HEK293 (cell line): Measurements from ENCODE around the gene TSKU.
"Not testable (repeated sequence)": the region's sequence is repeated elsewhere in the genome, so short reads cannot be mapped to it uniquely, and the experiment has no call there.

Experiments used
- TF ChIP-seq, protein P1 (sequence below): fragments of 450-650 bp; formaldehyde crosslinking; IDR thresholded peaks from 2 replicates; pipeline ENCODE4 v1.5.1; 2016; ENCODE audit warnings: missing biosample characterization, missing genetic modification characterization
- TF ChIP-seq, protein P2 (sequence below): fragments of 450-650 bp; formaldehyde crosslinking; IDR thresholded peaks from 2 replicates; pipeline ENCODE4 v1.5.1; 2016; ENCODE audit warnings: missing biosample characterization, missing genetic modification characterization
- TF ChIP-seq, protein P3 (sequence below): fragments of 450-650 bp; formaldehyde crosslinking; IDR thresholded peaks from 2 replicates; pipeline ENCODE4 v1.5.1; 2016; ENCODE audit warnings: missing biosample characterization, missing genetic modification characterization
- TF ChIP-seq, protein P4 (sequence below): fragments of 450-650 bp; formaldehyde crosslinking; IDR thresholded peaks from 2 replicates; pipeline ENCODE4 v1.5.1; 2016; ENCODE audit warnings: missing biosample characterization, missing genetic modification characterization

DNA sequence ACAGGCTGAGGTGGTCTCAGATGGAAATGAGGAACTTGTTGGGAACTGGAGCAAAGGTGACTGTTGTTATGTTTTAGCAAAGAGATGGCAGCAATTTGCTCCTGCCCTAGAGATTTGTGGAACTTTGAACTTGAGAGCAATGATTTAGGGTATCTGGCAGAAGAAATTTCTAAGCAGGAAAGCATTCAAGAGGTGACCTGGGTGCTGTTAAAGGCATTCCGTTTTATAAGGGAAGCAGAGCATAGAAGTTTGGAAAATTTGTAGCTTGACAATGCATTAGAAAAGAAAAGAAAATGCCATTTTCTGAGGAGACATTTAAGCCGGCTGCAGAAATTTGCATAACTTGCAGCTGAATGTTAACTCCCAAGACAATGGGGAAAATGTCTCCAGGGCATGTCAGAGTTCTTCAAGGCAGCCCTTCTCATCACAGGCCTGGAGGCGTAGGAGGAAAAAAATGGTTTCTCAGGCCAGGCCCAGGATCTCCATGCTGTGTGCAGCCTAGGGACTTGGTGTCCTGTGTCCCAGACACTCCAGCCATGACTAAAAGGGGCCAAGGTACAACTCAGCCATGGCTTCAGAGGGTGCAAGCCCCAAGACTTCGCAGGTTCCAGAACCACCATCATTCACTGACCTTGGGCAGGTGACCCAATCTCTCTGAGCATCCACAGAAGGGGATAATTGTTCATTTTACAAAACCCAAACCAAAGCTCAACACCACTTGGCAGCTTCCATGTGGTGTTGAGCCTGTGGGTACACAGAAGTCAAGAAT lies 8.0 kb downstream of the TSKU start:
- TF ChIP-seq, protein P1, sequence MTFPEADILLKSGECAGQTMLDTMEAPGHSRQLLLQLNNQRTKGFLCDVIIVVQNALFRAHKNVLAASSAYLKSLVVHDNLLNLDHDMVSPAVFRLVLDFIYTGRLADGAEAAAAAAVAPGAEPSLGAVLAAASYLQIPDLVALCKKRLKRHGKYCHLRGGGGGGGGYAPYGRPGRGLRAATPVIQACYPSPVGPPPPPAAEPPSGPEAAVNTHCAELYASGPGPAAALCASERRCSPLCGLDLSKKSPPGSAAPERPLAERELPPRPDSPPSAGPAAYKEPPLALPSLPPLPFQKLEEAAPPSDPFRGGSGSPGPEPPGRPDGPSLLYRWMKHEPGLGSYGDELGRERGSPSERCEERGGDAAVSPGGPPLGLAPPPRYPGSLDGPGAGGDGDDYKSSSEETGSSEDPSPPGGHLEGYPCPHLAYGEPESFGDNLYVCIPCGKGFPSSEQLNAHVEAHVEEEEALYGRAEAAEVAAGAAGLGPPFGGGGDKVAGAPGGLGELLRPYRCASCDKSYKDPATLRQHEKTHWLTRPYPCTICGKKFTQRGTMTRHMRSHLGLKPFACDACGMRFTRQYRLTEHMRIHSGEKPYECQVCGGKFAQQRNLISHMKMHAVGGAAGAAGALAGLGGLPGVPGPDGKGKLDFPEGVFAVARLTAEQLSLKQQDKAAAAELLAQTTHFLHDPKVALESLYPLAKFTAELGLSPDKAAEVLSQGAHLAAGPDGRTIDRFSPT = not testable (repeated sequence)
- TF ChIP-seq, protein P2, sequence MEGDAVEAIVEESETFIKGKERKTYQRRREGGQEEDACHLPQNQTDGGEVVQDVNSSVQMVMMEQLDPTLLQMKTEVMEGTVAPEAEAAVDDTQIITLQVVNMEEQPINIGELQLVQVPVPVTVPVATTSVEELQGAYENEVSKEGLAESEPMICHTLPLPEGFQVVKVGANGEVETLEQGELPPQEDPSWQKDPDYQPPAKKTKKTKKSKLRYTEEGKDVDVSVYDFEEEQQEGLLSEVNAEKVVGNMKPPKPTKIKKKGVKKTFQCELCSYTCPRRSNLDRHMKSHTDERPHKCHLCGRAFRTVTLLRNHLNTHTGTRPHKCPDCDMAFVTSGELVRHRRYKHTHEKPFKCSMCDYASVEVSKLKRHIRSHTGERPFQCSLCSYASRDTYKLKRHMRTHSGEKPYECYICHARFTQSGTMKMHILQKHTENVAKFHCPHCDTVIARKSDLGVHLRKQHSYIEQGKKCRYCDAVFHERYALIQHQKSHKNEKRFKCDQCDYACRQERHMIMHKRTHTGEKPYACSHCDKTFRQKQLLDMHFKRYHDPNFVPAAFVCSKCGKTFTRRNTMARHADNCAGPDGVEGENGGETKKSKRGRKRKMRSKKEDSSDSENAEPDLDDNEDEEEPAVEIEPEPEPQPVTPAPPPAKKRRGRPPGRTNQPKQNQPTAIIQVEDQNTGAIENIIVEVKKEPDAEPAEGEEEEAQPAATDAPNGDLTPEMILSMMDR (tag by site-specific recombination) = not testable (repeated sequence)
- TF ChIP-seq, protein P3, sequence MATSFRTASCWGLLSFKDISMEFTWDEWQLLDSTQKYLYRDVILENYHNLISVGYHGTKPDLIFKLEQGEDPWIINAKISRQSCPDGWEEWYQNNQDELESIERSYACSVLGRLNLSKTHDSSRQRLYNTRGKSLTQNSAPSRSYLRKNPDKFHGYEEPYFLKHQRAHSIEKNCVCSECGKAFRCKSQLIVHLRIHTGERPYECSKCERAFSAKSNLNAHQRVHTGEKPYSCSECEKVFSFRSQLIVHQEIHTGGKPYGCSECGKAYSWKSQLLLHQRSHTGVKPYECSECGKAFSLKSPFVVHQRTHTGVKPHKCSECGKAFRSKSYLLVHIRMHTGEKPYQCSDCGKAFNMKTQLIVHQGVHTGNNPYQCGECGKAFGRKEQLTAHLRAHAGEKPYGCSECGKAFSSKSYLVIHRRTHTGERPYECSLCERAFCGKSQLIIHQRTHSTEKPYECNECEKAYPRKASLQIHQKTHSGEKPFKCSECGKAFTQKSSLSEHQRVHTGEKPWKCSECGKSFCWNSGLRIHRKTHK (tag by site-specific recombination) = not testable (repeated sequence)
- TF ChIP-seq, protein P4, sequence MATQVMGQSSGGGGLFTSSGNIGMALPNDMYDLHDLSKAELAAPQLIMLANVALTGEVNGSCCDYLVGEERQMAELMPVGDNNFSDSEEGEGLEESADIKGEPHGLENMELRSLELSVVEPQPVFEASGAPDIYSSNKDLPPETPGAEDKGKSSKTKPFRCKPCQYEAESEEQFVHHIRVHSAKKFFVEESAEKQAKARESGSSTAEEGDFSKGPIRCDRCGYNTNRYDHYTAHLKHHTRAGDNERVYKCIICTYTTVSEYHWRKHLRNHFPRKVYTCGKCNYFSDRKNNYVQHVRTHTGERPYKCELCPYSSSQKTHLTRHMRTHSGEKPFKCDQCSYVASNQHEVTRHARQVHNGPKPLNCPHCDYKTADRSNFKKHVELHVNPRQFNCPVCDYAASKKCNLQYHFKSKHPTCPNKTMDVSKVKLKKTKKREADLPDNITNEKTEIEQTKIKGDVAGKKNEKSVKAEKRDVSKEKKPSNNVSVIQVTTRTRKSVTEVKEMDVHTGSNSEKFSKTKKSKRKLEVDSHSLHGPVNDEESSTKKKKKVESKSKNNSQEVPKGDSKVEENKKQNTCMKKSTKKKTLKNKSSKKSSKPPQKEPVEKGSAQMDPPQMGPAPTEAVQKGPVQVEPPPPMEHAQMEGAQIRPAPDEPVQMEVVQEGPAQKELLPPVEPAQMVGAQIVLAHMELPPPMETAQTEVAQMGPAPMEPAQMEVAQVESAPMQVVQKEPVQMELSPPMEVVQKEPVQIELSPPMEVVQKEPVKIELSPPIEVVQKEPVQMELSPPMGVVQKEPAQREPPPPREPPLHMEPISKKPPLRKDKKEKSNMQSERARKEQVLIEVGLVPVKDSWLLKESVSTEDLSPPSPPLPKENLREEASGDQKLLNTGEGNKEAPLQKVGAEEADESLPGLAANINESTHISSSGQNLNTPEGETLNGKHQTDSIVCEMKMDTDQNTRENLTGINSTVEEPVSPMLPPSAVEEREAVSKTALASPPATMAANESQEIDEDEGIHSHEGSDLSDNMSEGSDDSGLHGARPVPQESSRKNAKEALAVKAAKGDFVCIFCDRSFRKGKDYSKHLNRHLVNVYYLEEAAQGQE (tag by site-specific recombination) = not testable (repeated sequence)
